GM18861 (cell line): Measurements from ENCODE around the gene TNFRSF21.
"Not testable (repeated sequence)": the region's sequence is repeated elsewhere in the genome, so short reads cannot be mapped to it uniquely, and the experiment has no call there.

Experiments
- ATAC-seq: cut with Tn5 transposase; IDR thresholded peaks from one replicate; pipeline ENCODE4 v1.9.1; 2021; ENCODE audit not compliant: unreplicated experiment

TNFRSF21 gene

DNA sequence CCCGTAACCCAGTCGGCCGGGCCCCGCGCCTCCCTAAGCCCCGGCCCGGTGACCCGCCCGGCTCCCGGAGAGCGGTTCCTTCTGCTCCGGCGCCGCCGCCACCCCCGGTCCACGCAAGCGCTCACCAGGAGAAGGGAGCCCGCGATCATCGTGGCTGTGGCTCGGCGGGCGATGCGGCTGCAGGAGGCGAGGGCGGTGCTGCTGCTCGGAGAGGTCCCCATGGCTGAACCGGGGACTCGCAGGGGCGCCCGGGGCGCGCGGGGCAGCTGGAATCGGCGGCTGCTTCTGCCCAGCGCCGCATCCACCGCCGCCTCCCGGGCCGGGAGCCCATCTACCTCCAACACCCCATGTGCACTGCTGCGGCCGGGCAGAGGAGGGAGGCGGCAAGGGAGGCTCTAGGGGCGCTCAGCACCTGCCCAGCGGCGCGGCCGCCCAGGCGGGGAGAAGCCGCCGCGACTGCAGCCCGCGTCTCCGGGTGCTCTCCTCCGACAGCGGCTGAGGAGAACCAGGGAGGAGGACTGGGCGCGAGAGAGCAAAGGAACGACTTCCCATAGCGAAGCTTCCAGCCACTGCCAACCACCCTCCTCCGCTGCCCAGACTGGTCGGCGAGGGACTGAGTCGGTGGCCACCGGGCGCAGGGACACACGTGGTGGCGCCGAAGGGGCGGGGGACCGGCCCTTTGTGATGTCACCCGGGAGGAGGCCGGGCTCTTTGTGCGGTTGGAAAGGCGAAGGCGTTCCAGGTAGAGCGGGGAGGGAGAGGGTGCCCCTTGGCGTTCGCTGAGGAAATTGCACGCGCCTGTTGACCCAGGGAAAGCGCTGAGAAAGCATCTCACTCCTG lies at the start of gene TNFRSF21:
TSS of gene TNFRSF21 (minus strand) at position 615 of the 840 bp plus-strand sequence. CDS start at position 221, 394 bp downstream.
- ATAC-seq: peak; percentile 96

DNA sequence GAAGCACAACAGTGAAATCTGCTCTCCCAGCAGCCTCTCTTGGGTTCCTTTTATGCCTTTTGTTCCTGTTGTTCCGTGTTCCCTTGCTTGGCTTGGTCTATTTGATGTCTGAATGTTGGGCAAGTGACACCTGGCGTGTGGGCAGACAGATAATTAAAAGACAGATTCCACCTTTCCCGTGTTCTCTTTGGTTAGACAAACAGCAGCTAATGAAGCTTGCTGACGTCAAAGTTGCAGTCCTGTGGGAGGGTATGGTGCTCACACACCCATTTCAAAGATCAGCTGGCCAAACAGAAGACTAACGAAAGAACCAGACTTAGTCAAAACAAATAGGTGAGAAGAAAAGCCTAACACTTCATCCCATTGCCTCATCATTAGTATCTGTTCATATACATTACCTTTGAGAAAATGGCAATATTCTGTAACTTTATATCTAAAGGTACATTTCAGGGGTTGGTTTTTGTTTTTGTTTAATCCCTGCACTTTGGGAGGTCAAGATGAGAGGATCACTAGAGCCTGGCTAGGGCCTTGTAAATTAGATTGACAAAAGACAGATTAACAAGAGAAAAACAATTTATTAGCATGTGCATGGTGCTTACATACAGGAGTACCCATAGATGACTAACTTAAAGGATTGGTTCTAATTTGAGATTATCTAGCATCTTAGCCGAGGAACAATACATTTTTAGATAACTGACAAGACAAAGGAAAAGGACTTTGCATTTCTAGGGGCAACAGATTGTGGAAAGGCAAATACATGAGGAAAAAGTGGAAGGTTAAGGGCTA lies 48.9 kb upstream of the TNFRSF21 start:
- no peak for ATAC-seq

DNA sequence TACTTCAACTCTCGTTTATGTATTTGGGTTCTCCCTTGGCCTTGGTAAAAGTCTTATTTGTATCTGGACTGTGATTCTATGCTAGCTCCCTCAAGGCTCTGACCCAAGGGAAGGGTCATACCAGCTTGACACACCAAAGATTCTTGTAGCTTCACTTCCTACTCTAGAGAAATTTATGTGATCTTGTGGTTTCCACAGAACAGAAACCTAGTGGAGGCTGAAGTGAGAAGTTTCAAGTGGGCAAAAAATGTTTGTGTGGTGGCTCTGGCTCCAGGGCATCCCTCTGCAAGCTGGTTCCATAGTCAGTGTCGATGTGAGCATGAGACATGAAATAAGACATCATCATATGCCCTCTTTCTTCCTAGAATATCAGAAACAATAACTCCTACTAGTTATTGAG lies 48.1 kb upstream of the TNFRSF21 start:
- ATAC-seq: peak; percentile 74

DNA sequence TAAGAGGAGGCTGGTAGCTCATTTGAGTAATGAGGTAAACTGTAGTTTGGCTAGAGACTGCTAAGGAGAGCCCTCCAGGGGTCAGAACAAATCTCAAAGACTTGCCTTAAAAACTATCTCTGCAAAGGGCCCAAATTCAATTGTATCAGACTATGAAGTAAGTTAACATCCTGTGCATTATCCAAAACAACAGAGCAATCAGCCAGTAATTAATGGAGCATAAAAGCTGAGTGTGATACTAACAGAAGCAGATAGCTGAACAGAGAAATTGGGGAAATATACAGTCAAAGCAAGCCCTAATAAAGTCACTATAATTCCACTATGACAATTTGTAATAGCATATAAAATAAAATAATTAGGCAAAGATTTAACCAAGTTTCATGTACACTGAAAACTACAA lies 45.8 kb upstream of the TNFRSF21 start:
- ATAC-seq: no peak

DNA sequence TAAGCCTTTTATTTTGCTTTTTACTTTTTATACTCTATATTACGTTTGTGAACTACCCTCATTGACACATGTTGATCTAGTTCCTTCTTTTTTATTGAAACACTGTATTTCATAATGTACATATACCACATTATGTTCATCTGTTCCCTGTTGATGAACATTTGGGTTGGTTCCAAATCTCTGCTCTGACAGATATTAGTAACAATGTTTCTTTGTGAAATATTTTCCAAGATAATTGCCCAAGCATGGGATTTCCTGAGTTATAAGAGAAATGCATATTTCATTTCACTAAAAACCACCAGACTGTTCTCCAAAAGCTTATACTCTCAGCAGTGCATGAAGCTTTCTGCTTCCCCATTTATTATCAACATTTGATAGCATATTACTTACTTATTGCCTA lies 44.2 kb upstream of the TNFRSF21 start:
- no peak for ATAC-seq

DNA sequence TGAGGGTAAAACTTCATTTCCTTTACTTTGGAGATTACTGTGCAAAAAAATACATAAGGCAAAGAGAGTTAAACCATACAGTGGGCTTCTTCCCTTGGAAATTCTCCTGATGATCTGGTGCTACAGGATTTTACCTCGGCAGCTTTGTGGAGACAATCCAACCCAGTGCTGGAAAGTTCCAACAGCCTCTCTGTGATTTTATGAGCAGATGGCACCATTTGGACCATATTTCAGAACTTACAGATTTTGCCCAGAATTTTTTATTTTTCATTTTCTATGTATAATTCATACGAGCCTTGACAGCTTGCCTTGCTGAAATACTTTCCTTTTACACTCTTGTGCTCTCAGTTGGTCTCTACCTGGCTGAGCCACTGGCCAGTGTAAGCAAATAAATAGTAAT lies 43.3 kb upstream of the TNFRSF21 start:
- no peak for ATAC-seq

GRCh38 chr6:47352194-47352920 lies 42.7 kb upstream of the TNFRSF21 start:
- no peak for ATAC-seq

GRCh38 chr6:47351621-47352020 lies 41.9 kb upstream of the TNFRSF21 start:
- no peak for ATAC-seq

DNA sequence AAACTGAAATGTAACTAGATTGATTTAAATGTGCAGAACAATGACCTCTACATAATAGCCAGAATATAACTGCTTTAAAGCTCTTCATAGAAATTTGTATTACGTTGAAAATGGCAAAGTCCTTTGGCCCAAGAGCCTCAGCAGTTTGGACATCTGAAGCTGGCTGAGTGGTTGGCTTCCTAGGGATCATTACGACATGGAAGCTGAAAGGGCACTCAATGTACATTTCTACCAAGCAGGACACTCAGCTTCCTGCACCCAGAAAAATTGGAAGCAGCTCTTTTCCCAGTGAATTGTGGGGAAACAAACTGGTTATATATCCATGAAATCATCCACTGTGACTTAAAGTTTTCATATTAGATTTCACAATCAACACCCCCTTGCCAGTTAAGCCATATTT lies 40.2 kb upstream of the TNFRSF21 start:
- no peak for ATAC-seq

DNA sequence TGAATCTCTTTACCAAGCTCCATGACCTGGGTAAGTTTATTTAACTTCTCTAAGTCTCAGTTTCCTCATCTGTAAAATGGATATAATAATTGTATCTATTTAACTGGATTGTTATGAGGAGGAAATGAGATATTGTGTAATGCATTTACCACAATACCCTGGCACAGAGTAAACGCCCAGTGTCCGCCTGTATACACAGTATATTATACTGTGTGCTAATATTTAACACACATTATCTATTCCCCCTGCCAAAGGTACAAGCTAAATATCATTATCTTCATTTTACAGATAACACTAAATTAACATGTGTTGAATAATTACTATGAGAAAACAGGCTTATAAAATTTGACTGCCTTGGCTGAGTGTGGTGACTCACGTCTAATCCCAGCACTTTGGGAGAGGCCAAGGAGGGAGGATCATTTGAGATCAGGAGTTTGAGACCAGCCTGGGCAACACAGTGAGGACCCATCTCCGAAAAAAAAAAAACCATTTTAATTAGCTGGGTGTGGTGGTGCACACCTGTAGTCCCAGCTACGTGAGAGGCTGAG lies 38.7 kb upstream of the TNFRSF21 start:
- no peak for ATAC-seq

DNA sequence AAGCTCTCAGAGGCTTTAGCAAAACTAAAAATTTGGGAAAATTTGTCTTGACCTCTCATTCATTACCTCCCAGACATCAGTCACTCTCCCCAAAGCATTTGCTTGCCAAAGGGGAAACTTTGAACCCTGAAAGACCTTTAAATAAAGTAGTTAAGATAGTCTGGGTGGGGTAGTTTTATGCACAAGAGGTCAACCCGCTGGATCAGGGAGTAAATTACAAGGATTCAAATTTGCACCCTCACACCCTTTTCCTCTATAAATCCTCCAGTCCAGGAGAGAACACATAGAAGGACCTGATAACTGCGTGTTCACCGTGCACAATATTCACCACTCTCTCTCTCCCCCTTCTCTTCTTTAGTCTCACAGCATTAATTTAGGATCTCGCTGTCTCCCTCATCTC lies 36.1 kb upstream of the TNFRSF21 start:
- no peak for ATAC-seq

DNA sequence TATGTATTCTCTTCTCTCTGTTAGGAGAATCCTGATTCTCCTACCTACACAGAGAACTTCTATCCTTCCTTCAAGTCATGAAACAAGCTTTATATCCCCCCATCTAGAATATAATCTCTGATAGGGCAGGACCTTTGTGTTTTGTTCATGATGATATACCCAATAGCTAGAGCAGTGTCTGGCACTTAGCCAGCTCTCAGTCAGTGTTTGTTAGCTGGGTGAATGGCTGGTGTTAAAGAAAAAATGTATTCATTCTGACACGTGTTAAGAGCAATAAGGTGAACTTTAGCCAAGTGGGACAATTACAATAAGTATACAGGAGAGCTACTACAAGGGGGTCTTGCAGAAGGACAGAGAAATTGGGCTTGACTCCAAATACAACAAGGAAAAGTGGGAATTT lies 34.3 kb upstream of the TNFRSF21 start:
- no peak for ATAC-seq

GRCh38 chr6:47343600-47343999 lies 33.9 kb upstream of the TNFRSF21 start:
- ATAC-seq: no peak

- ATAC-seq: no peak
These were observed 33.1 kb upstream of the TNFRSF21 start for GRCh38 chr6:47342824-47343223.

- ATAC-seq: no peak
These were observed 27.8 kb upstream of the TNFRSF21 start for GRCh38 chr6:47337519-47337918.

- ATAC-seq: no peak
These were observed 26.6 kb upstream of the TNFRSF21 start for GRCh38 chr6:47336334-47336733.

- peak; percentile 99 for ATAC-seq
These were observed 25.8 kb upstream of the TNFRSF21 start for GRCh38 chr6:47335466-47335865.

DNA sequence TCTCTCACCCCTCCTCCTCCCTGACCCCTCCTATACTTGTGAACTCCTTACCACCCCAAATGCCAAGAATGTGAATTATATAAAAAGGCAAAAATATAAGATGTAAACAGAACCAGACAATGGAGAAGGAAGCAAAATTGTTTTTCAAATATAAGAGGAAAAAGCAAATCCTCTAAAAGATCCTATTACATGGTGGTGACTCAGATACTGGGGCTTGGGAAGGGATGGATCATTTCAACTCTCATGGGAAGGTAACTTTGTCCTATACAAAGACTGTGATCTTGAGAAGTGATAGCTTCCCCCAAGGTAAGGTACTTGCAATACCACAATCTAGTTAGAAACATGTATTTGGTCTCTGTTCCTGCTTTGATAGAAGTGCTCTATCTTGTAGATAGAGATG lies 24.6 kb upstream of the TNFRSF21 start:
- no peak for ATAC-seq

DNA sequence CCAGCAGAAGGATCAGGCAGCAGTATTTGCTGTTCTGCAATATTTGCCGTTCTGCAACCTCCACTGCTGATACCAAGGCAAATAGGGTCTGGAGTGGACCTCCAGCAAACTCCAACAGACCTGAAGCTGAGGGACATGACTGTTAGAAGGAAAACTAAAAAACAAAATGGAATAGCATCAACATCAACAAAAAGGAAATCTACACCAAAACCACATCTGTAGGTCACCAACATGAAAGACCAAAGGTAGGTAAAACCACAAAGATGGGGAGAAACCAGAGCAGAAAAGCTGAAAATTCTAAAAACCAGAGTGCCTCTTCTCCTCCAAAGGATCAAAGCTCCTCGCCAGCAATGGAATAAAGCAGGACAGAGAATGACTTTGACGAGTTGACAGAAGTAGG lies 18.9 kb upstream of the TNFRSF21 start:
- not testable (repeated sequence) for ATAC-seq

- ATAC-seq: not testable (repeated sequence)
These were observed 18.4 kb upstream of the TNFRSF21 start for GRCh38 chr6:47328139-47328538.

- ATAC-seq: no peak
These were observed 14.2 kb upstream of the TNFRSF21 start for GRCh38 chr6:47323887-47324286.
